Osteoblast (primary cell): Measurements from ENCODE around the gene BCL2L15. TPM values are rescaled to one million over a fixed set of nuclear protein-coding genes. Genes with fewer than 3 reads are reported as not detected.

Experiments
- DNase-seq: peaks from one replicate; pipeline ENCODE4 v3.0.0; 2011; ENCODE audit warnings: low spot score, mixed read lengths; ENCODE audit not compliant: insufficient read length; ENCODE audit errors: missing footprints
- H2AFZ ChIP-seq: 2 replicates; pipeline ENCODE4 v1.6.0; 2011; ENCODE audit warnings: mild to moderate bottlenecking, low read length
- H3K27ac ChIP-seq: 2 replicates; pipeline ENCODE4 v1.5.1; 2011; ENCODE audit warnings: mild to moderate bottlenecking, low read depth, low read length, moderate library complexity
- H3K27me3 ChIP-seq: 2 replicates; pipeline ENCODE4 v1.6.0; 2012; ENCODE audit warnings: mild to moderate bottlenecking, control low read depth, inconsistent platforms, low read length, moderate library complexity; ENCODE audit not compliant: insufficient read depth
- H3K36me3 ChIP-seq: 2 replicates; pipeline ENCODE4 v1.5.1; 2011; ENCODE audit warnings: mild to moderate bottlenecking, low read length, control low read depth, moderate library complexity; ENCODE audit not compliant: insufficient read depth
- H3K4me1 ChIP-seq: 2 replicates; pipeline ENCODE4 v1.5.1; 2011; ENCODE audit warnings: mild to moderate bottlenecking, low read length, control low read depth, moderate library complexity; ENCODE audit not compliant: insufficient read depth
- H3K4me2 ChIP-seq: 2 replicates; pipeline ENCODE4 v1.6.0; 2011; ENCODE audit warnings: mild to moderate bottlenecking, low read length; ENCODE audit not compliant: insufficient read depth
- H3K4me3 ChIP-seq: fragments of 200-600 bp; sonication (generic); 3 replicates; pipeline ENCODE4 v1.5.1; 2012; ENCODE audit warnings: mild to moderate bottlenecking, low read length, inconsistent platforms; ENCODE audit not compliant: insufficient read depth
- H3K79me2 ChIP-seq: 2 replicates; pipeline ENCODE4 v1.6.0; 2012; ENCODE audit warnings: mild to moderate bottlenecking, low read length, control low read depth, inconsistent platforms; ENCODE audit not compliant: insufficient read depth
- H3K9me3 ChIP-seq: 2 replicates; pipeline ENCODE4 v1.5.1; 2011; ENCODE audit warnings: low read depth, low read length, control low read depth
- H4K20me1 ChIP-seq: 2 replicates; pipeline ENCODE4 v1.6.0; 2012; ENCODE audit warnings: mild to moderate bottlenecking, low read length, control low read depth; ENCODE audit not compliant: insufficient read depth
- total RNA-seq: library from RNA; depleted of rRNA; stranded (reverse); fragments of >200 nt; gene quantifications from 2 replicates; pipeline ENCODE4 v1.2.3, GENCODE V29; 2012
- TF ChIP-seq, protein P1 (sequence below): IDR thresholded peaks from 2 replicates; pipeline ENCODE4 v1.5.1; 2011; ENCODE audit warnings: mild to moderate bottlenecking, low read depth, low read length, moderate library complexity; ENCODE audit errors: extremely low read depth

BCL2L15 gene
- 0.29 and 0.36 TPM in 2 replicates for total RNA-seq

DNA sequence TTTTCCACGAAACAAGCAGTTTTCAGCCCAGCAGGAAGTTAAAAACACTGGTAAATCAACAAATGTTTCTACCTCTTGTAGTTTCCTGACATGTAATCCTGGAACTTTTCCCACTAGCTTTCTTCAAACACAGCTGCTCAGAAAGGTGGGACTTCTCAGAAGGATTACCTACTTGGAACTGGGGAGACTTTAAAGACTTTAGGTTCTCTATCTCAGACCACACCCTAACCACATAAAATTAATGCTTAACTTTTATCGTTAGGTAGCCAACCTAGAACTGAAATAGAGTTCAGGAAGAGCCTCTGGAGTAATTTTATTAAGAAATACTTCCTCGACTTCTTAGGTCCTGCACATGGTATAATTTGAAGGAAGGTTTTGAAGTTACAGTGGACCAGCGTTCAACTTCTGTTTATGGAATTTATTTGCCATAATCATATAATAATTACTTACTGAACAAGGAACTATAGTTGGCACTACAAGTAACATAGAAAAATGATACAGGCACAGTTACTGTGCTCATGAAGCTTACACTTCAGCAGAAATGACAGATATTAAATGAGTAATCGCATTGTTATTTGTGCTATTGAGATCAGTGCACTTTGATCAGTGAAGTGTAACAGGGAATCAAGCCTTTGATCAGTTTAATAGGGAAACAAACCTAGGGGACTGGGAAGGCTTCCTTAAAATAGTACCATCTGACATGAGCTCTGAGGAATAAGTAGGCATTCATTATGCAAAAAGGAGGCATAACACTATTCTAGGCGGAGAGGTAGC lies at the start of gene BCL2L15:
Gene BCL2L15, minus strand, starts transcription at position 180 of the 774 bp plus-strand sequence. CDS start 206 bp downstream, outside the sequence.
- TF ChIP-seq, protein P1, sequence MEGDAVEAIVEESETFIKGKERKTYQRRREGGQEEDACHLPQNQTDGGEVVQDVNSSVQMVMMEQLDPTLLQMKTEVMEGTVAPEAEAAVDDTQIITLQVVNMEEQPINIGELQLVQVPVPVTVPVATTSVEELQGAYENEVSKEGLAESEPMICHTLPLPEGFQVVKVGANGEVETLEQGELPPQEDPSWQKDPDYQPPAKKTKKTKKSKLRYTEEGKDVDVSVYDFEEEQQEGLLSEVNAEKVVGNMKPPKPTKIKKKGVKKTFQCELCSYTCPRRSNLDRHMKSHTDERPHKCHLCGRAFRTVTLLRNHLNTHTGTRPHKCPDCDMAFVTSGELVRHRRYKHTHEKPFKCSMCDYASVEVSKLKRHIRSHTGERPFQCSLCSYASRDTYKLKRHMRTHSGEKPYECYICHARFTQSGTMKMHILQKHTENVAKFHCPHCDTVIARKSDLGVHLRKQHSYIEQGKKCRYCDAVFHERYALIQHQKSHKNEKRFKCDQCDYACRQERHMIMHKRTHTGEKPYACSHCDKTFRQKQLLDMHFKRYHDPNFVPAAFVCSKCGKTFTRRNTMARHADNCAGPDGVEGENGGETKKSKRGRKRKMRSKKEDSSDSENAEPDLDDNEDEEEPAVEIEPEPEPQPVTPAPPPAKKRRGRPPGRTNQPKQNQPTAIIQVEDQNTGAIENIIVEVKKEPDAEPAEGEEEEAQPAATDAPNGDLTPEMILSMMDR = no peak
- no peaks in the 10 kb centered on the region for H4K20me1 ChIP-seq
- H3K27me3 ChIP-seq = no peaks in the 10 kb centered on the region
- H3K4me1 ChIP-seq = no peaks in the 10 kb centered on the region
- no peak for DNase-seq
- H3K9me3 ChIP-seq = no peaks in the 10 kb centered on the region
- H3K27ac ChIP-seq = no peak within 1 kb of the TSS
- no peaks in the 10 kb centered on the region for H3K36me3 ChIP-seq
- no peak within 1 kb of the TSS for H3K4me2 ChIP-seq
- H3K4me3 ChIP-seq = no peak within 1 kb of the TSS
- H3K79me2 ChIP-seq = no peaks in the 10 kb centered on the region
- no peak within 1 kb of the TSS for H2AFZ ChIP-seq

DNA sequence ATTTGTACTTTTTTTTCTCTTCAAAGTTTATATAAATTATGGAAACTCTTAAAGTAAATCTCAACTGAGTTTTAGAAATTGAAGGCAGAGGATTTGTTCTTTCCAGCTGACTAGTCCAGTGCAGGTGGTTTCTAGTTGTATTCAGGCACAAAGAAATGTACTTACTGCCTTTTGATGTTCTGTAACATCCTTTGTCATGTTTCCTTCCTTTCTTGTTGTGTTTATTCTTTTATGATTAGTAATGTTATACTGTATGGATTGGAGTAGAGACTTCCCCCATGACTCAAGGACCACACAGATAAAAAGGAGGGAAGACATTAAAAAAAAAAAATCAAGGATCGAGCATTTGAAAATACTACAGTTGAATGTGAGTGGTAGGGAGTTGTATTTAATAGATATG lies 49.8 kb upstream of the BCL2L15 start:
- H3K4me3 ChIP-seq = no peak overlapping the region
- no peaks in the 10 kb centered on the region for H3K27me3 ChIP-seq
- H3K27ac ChIP-seq = no peak overlapping the region
- no peak overlapping the region for H2AFZ ChIP-seq
- no peak for DNase-seq
- peaks cover 95% of the 10 kb centered on the region for H3K79me2 ChIP-seq
- peaks cover 16% of the 10 kb centered on the region for H3K36me3 ChIP-seq
- H3K4me2 ChIP-seq = no peak overlapping the region
- TF ChIP-seq, protein P1 = no peak
- no peaks in the 10 kb centered on the region for H3K9me3 ChIP-seq
- H4K20me1 ChIP-seq = peaks cover 65% of the 10 kb centered on the region
- peaks cover 2% of the 10 kb centered on the region for H3K4me1 ChIP-seq

DNA sequence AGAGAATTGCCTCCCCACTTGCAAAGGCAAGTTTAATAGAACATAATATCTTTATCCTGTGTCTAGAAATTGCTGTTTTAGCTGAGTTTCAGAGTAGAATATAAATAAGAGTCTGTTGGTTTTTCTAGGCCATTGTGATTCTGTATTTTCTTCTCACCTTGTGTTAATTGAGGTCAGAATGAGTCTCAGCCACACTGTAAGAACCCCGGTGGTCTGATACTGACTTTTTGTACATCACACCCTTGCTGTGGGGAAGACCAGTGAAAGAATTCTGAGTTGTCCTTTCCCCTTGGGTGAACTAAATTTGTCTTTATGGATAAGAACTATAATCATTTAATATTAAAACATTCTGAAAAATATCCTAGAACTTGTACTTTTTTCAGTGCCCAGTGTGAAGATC lies 48.6 kb upstream of the BCL2L15 start:
- Histone ChIP-seq H3K27ac (no peak overlapping the region), H3K36me3 (peaks cover 11% of the 10 kb centered on the region), H3K27me3 (no peaks in the 10 kb centered on the region), H3K4me3 (no peak overlapping the region), H3K4me2 (no peak overlapping the region), H2AFZ (no peak overlapping the region), H4K20me1 (peaks cover 77% of the 10 kb centered on the region), H3K79me2 (peaks cover 94% of the 10 kb centered on the region), H3K9me3 (no peaks in the 10 kb centered on the region), H3K4me1 (peaks cover 13% of the 10 kb centered on the region)
- no peak for DNase-seq
- TF ChIP-seq, protein P1 = no peak

DNA sequence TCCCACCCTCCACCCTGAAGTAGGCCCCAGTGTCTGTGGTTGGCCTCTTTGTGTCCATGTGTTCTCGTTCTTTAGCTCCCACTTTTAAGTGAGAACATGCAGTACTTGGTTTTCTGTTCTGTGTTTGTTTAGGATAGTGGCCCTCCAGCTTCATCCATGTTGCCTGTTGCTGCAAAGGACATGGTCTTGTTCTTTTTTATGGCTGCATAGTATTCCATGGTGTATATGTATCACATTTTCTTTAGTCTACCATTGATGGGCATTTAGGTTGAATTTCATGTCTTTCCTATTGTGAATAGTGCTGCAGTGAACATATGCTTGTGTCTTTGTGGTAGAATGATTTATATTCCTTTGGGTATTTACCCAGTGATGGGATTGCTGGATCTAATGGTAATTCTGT lies 47.8 kb upstream of the BCL2L15 start:
- H3K9me3 ChIP-seq = no peaks in the 10 kb centered on the region
- no peak overlapping the region for H3K27ac ChIP-seq
- no peak overlapping the region for H3K4me3 ChIP-seq
- no peak overlapping the region for H3K4me2 ChIP-seq
- H4K20me1 ChIP-seq = peaks cover 76% of the 10 kb centered on the region
- H3K36me3 ChIP-seq = peaks cover 3% of the 10 kb centered on the region
- H3K27me3 ChIP-seq = no peaks in the 10 kb centered on the region
- TF ChIP-seq, protein P1 = no peak
- H2AFZ ChIP-seq = no peak overlapping the region
- H3K4me1 ChIP-seq = peaks cover 19% of the 10 kb centered on the region
- no peak for DNase-seq
- H3K79me2 ChIP-seq = peaks cover 94% of the 10 kb centered on the region
